Measurements from ENCODE around the gene ZNG1F.
"Not testable (repeated sequence)": the region's sequence is repeated elsewhere in the genome, so short reads cannot be mapped to it uniquely, and the experiment has no call there.

The ZNG1F gene

GRCh38 chr9:41189217-41189616 is at the start of gene ZNG1F:
TSS of gene ZNG1F (minus strand) at chr9:41189317. CDS start at chr9:41189258, 59 bp downstream.
- H3K9me3 ChIP-seq (ENCODE audit: control insufficient read depth in 2 of 2, low read length in 2 of 2); H3K4me1 ChIP-seq (ENCODE audit: control insufficient read depth, insufficient read depth, low read length); H3K27me3 ChIP-seq (ENCODE audit: control insufficient read depth in 1 of 2, insufficient read depth in 2 of 2, low read length in 2 of 2); H3K9ac ChIP-seq (ENCODE audit: low read length in 2 of 2); H3K4me3 ChIP-seq (ENCODE audit: low read length in 2 of 2); H3K27ac ChIP-seq (ENCODE audit: low read length); H3K36me3 ChIP-seq (ENCODE audit: control insufficient read depth in 2 of 2, insufficient read depth in 2 of 2, low read length in 2 of 2): not testable (repeated sequence)

DNA sequence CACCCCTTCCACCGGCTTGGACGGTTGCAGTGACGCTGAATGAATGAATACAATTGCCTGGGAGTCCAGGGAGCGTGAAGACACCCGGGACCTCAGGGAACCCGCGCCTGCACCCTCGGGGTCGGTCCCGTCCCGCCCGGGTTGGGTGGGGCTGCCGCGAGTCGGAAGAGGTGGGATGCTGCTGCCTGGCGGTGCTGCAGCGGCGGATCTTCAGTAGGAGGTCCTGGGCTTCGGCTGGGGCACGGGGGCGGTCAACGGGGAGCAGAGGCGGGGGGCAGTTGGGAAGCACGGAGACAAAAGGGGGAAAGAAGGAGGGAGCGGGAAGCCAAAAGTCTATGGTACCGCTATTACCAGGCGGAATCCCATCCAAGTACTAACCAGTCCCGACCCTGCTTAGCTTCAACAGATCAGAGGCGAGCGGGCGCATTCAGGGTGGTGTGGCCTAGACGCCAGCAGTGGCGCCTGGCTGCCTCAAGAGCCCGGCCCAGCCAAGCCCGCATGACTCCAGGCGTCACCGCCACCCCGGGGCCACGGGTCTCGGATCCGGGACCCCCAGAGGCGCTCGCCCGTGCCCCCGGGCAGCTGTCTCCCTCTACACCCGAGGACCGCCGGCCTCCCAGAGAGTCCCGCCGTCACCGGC is 48.1 kb upstream of the ZNG1F start:
- H3K27ac ChIP-seq (ENCODE audit: low read length); H3K27me3 ChIP-seq (ENCODE audit: control insufficient read depth in 1 of 2, insufficient read depth in 2 of 2, low read length in 2 of 2); H3K9me3 ChIP-seq (ENCODE audit: control insufficient read depth in 2 of 2, low read length in 2 of 2); H3K9ac ChIP-seq (ENCODE audit: low read length in 2 of 2); H3K36me3 ChIP-seq (ENCODE audit: control insufficient read depth in 2 of 2, insufficient read depth in 2 of 2, low read length in 2 of 2); H3K4me1 ChIP-seq (ENCODE audit: control insufficient read depth, insufficient read depth, low read length); H3K4me3 ChIP-seq (ENCODE audit: low read length in 2 of 2): not testable (repeated sequence)

DNA sequence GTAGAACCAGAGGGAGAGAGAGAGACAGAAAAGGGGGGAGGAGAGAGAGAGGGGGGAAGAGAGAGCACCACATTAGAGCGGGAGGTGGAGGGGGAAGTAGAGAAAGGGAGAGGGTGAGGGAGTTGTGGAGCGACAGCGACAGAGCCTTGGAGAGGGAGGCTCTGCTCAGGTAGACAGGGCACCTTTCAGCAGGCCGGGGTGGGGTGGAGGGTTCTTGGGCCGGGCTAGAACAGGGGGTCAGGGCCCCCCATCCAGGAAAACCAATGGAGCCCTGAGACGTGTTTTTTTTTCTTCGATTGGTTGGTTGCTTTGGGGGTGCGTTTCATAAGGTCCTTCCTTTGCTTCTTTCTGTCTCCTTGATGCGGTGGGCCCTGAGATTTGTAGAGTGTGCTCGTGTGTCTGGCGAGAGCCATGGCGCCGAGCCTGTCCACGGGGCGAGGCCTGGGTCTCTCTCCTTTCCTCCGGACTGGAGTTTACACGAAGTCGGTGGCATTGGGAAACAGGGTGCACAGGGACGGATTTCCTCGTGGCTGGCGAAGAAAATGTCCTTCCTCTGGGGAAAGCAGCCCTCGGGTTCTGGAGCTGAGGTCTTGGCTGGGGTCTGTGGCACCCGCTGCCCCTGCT is 47.5 kb upstream of the ZNG1F start:
- H3K27me3 ChIP-seq (ENCODE audit: control insufficient read depth in 1 of 2, insufficient read depth in 2 of 2, low read length in 2 of 2); H3K36me3 ChIP-seq (ENCODE audit: control insufficient read depth in 2 of 2, insufficient read depth in 2 of 2, low read length in 2 of 2); H3K4me1 ChIP-seq (ENCODE audit: control insufficient read depth, insufficient read depth, low read length); H3K4me3 ChIP-seq (ENCODE audit: low read length in 2 of 2); H3K27ac ChIP-seq (ENCODE audit: low read length); H3K9ac ChIP-seq (ENCODE audit: low read length in 2 of 2); H3K9me3 ChIP-seq (ENCODE audit: control insufficient read depth in 2 of 2, low read length in 2 of 2): not testable (repeated sequence)

GRCh38 chr9:41234811-41235805 is 46.0 kb upstream of the ZNG1F start:
- not testable (repeated sequence) for H3K9ac ChIP-seq (ENCODE audit: low read length in 2 of 2); H3K27ac ChIP-seq (ENCODE audit: low read length); H3K4me3 ChIP-seq (ENCODE audit: low read length in 2 of 2); H3K9me3 ChIP-seq (ENCODE audit: control insufficient read depth in 2 of 2, low read length in 2 of 2); H3K4me1 ChIP-seq (ENCODE audit: control insufficient read depth, insufficient read depth, low read length); H3K36me3 ChIP-seq (ENCODE audit: control insufficient read depth in 2 of 2, insufficient read depth in 2 of 2, low read length in 2 of 2); H3K27me3 ChIP-seq (ENCODE audit: control insufficient read depth in 1 of 2, insufficient read depth in 2 of 2, low read length in 2 of 2)

GRCh38 chr9:41234221-41234620 is 45.1 kb upstream of the ZNG1F start:
- not testable (repeated sequence) for H3K27ac ChIP-seq (ENCODE audit: low read length); H3K4me1 ChIP-seq (ENCODE audit: control insufficient read depth, insufficient read depth, low read length); H3K9me3 ChIP-seq (ENCODE audit: control insufficient read depth in 2 of 2, low read length in 2 of 2); H3K4me3 ChIP-seq (ENCODE audit: low read length in 2 of 2); H3K27me3 ChIP-seq (ENCODE audit: control insufficient read depth in 1 of 2, insufficient read depth in 2 of 2, low read length in 2 of 2); H3K36me3 ChIP-seq (ENCODE audit: control insufficient read depth in 2 of 2, insufficient read depth in 2 of 2, low read length in 2 of 2); H3K9ac ChIP-seq (ENCODE audit: low read length in 2 of 2)

- H3K4me1 ChIP-seq (ENCODE audit: control insufficient read depth, insufficient read depth, low read length); H3K36me3 ChIP-seq (ENCODE audit: control insufficient read depth in 2 of 2, insufficient read depth in 2 of 2, low read length in 2 of 2); H3K9me3 ChIP-seq (ENCODE audit: control insufficient read depth in 2 of 2, low read length in 2 of 2); H3K27ac ChIP-seq (ENCODE audit: low read length); H3K27me3 ChIP-seq (ENCODE audit: control insufficient read depth in 1 of 2, insufficient read depth in 2 of 2, low read length in 2 of 2); H3K9ac ChIP-seq (ENCODE audit: low read length in 2 of 2); H3K4me3 ChIP-seq (ENCODE audit: low read length in 2 of 2): not testable (repeated sequence)
Observed at GRCh38 chr9:41232326-41232725, 43.2 kb upstream of the ZNG1F start.

GRCh38 chr9:41230418-41230817 is 41.3 kb upstream of the ZNG1F start:
- H3K9ac ChIP-seq (ENCODE audit: low read length in 2 of 2); H3K36me3 ChIP-seq (ENCODE audit: control insufficient read depth in 2 of 2, insufficient read depth in 2 of 2, low read length in 2 of 2); H3K27ac ChIP-seq (ENCODE audit: low read length); H3K4me1 ChIP-seq (ENCODE audit: control insufficient read depth, insufficient read depth, low read length); H3K9me3 ChIP-seq (ENCODE audit: control insufficient read depth in 2 of 2, low read length in 2 of 2); H3K4me3 ChIP-seq (ENCODE audit: low read length in 2 of 2); H3K27me3 ChIP-seq (ENCODE audit: control insufficient read depth in 1 of 2, insufficient read depth in 2 of 2, low read length in 2 of 2): not testable (repeated sequence)

- H3K4me1 ChIP-seq (ENCODE audit: control insufficient read depth, insufficient read depth, low read length) = peaks cover 4% of the 10 kb centered on the region
- H3K4me3 ChIP-seq (ENCODE audit: low read length in 2 of 2) = no peak overlapping the region
- H3K9me3 ChIP-seq (ENCODE audit: control insufficient read depth in 2 of 2, low read length in 2 of 2) = peaks cover 0 to 6% of the 10 kb centered on the region in 2 donors
- H3K9ac ChIP-seq (ENCODE audit: low read length in 2 of 2) = peak overlapping the region in 1 of 2 donors; percentile 36
- no peaks in the 10 kb centered on the region for H3K36me3 ChIP-seq (ENCODE audit: control insufficient read depth in 2 of 2, insufficient read depth in 2 of 2, low read length in 2 of 2)
- peaks cover 0 to 9% of the 10 kb centered on the region in 2 donors for H3K27me3 ChIP-seq (ENCODE audit: control insufficient read depth in 1 of 2, insufficient read depth in 2 of 2, low read length in 2 of 2)
- peak overlapping the region; percentile 6 for H3K27ac ChIP-seq (ENCODE audit: low read length)
Observed at GRCh38 chr9:41229408-41230401, 40.6 kb upstream of the ZNG1F start.

DNA sequence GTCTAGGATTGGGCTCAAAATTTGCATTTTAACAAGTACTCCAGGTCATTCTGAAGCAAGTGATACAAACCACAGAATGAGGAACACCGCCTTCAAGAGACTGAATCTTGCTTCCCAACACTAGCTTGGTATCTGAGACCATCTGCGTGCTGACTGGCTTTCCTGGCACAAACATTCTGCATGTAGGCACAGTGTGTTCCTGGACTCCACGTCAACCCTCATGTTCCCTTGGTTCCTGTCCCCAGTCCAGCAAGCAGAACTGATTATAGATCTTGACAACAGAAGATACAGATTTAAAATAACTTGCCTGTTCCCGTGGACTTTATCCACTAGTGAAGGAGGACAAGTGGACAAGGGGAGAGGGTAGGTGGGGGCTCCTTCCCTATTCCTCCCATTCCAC is 30.7 kb upstream of the ZNG1F start:
- H3K27me3 ChIP-seq (ENCODE audit: control insufficient read depth in 1 of 2, insufficient read depth in 2 of 2, low read length in 2 of 2); H3K4me3 ChIP-seq (ENCODE audit: low read length in 2 of 2); H3K36me3 ChIP-seq (ENCODE audit: control insufficient read depth in 2 of 2, insufficient read depth in 2 of 2, low read length in 2 of 2); H3K4me1 ChIP-seq (ENCODE audit: control insufficient read depth, insufficient read depth, low read length); H3K9ac ChIP-seq (ENCODE audit: low read length in 2 of 2); H3K27ac ChIP-seq (ENCODE audit: low read length); H3K9me3 ChIP-seq (ENCODE audit: control insufficient read depth in 2 of 2, low read length in 2 of 2): not testable (repeated sequence)

- not testable (repeated sequence) for H3K27ac ChIP-seq (ENCODE audit: low read length); H3K9me3 ChIP-seq (ENCODE audit: control insufficient read depth in 2 of 2, low read length in 2 of 2); H3K9ac ChIP-seq (ENCODE audit: low read length in 2 of 2); H3K4me1 ChIP-seq (ENCODE audit: control insufficient read depth, insufficient read depth, low read length); H3K4me3 ChIP-seq (ENCODE audit: low read length in 2 of 2); H3K36me3 ChIP-seq (ENCODE audit: control insufficient read depth in 2 of 2, insufficient read depth in 2 of 2, low read length in 2 of 2); H3K27me3 ChIP-seq (ENCODE audit: control insufficient read depth in 1 of 2, insufficient read depth in 2 of 2, low read length in 2 of 2)
Observed at GRCh38 chr9:41188439-41188838, 678 bp downstream of the ZNG1F start.
